CD4-positive, alpha-beta T cell treated with Interleukin-10 for 1 hour (primary cell): ENCODE data around the gene C10orf71.

ENCODE experiments used
- DNase-seq: peaks from one replicate; pipeline ENCODE4 v3.0.0-alpha.2; 2020

C10orf71 gene

DNA sequence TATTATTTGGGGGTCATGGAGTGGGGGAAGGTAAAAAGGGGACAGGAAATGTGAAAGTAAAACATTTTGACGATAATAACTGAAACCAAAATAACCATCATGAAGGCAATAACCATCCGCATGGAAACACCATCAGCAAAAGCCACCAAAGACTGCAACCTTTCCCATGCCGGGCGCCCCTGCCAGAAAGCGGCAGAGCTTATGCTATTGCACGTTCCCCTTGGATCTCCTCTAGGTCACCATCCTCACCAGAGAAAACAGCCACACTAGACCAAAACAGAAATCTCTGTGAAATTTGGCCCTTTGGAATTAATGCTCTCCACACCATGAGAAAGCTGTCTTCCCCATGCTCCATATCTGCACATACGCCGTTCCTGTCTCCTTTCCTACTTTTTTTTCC, 65.8 kb downstream of the C10orf71 start:
- DNase-seq: no peak

- DNase-seq: no peak
Observed at GRCh38 chr10:49365275-49365674, 66.3 kb downstream of the C10orf71 start.

- no peak for DNase-seq
Observed at GRCh38 chr10:49365675-49366415, 66.9 kb downstream of the C10orf71 start.

DNA sequence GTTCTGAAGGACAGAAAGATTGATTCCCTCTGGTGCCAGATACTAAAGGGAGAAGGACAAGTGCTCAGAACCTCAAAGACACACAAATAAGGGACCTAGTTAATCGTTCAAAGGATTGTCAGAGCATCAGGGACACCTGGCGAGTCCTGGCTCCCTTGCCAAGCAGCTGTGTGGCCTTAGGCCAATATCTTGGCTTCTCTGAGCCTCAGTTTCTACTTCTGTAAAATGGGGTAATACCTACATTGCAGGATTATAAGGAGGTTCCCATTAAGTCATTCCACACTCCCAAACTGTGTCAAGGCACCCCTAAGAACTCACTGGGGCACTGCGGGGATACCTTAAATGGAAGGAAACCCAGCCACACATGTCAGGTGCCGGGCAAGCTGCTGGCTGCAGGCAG, 67.5 kb downstream of the C10orf71 start:
- no peak for DNase-seq

GRCh38 chr10:49367600-49367999, 68.6 kb downstream of the C10orf71 start:
- DNase-seq: no peak

- DNase-seq: no peak
Observed at GRCh38 chr10:49368256-49368655, 69.3 kb downstream of the C10orf71 start.

DNA sequence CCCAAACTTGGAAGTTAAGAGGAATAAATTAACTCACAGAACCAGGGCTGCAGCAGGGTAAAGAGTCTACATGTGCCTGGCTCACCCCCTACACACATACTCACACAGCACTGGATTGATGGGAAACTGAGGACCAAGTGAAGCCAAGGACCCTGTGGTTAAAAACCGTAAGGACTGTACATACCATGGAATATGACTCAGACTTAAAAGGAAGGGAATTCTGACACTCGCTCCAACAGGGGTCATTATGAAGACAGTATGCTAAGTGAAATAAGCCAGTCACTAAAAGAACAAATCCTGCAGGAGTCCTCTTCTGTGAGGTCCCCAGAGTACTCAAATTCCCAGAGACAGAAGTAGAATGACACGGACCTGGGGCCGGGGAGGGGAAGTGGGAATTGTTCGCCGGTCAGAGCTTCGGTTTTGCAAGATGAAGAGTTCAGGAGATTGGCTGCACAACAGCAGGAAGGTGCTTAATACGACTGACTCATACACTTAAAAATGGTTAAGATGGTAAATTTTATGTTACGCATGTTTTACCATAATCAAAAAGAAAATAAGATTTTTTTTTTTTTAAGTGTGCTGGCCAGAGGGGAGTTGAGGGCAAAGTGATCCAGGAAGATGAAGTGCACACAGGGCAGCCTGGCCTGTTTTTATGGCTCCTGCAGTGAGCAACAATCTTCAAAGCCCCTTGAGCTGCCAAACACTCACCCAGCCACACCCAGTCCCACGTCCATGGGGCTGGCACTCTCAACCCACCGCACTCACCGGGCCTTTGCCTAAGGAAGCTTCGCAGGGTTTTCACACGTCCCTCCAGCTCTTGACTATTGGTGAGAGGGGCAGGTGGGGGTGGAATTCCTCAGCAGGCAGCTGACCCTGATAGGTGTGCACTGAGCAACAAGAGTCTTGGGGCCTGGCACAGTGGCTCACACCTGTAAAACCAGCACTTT, 70.5 kb downstream of the C10orf71 start:
- no peak for DNase-seq

DNA sequence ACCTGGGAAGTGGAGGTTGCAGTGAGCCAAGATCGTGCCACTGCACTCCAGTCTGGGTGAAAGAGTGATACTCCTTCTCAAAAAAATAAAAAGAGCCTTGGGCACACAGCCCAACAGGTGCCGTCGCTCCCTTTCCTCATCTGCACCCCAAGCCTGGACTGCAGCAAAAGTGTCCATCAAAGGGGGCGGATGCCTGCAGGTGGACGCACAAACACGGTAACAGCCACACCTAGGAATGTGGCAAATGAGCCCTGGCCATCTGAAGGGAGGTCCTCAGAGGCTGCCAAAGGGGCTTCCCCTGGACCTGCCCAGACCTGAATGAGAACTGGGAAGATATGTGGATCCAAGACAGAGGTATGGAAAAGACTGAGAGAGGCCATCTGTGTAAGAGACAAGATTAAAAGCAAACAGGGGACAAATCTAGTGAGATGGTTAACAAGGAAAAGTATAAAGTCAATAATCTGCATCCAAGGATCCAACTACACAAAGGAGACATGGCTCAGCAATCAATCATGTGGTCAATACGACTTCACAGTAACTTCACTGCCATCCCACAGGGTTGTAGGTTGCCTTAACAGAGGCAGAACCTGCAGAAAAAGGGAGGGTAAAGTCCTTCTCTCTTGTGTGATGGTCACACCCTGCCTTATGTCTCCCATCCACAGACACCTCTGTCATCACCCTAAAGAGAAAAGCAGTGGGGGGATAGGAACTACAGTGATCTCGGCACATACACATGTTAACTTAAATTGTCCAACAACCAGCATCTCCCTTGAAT, 71.5 kb downstream of the C10orf71 start:
- DNase-seq: no peak

- no peak for DNase-seq
Observed at GRCh38 chr10:49371967-49372366, 73.0 kb downstream of the C10orf71 start.

- DNase-seq: no peak
Observed at GRCh38 chr10:49373361-49373760, 74.4 kb downstream of the C10orf71 start.

DNA sequence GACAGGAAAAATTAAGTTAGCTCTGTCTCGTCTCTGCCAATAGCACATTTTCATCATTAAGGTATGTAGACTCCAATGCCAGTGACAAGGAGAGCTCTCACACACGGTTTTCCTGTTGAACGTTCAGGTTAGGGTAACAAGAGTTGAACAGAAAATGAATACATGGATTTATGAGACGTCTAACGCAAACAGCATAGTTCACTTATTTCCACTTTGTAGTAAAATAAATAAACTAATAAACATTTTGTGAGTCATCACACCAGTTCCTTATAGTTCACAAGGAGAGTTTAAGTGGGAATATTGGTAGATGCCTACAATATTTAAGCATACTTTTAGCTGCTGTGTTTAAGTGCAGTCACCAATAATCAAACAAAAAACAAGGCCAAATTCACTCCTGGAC, 75.8 kb downstream of the C10orf71 start:
- no peak for DNase-seq

GRCh38 chr10:49375611-49376010, 76.6 kb downstream of the C10orf71 start:
- DNase-seq: no peak
